Sigmoid colon (tissue), 7 donors: Measurements from ENCODE around the gene NEK4. TPM values are rescaled to one million over a fixed set of nuclear protein-coding genes. Genes with fewer than 3 reads are reported as not detected.

Source experiments
- DNase-seq: peaks from one replicate; pipeline ENCODE4 v3.0.0-alpha.2; 2019
- H3K27ac ChIP-seq, 4 donors: fragments of 200-600 bp; sonication (generic); one replicate each; pipeline ENCODE4 v1.5.1; 2016 to 2019; ENCODE audit warnings: mild to moderate bottlenecking in 1 of 4
- H3K27me3 ChIP-seq, 3 donors: fragments of 200-600 bp; sonication (generic); one replicate each; pipeline ENCODE4 v1.5.1; 2019; ENCODE audit warnings: mild to moderate bottlenecking in 1 of 3
- H3K36me3 ChIP-seq, 4 donors: fragments of 200-600 bp; sonication (generic); one replicate each; pipeline ENCODE4 v1.5.1; 2016 to 2019
- H3K4me1 ChIP-seq, 4 donors: fragments of 200-600 bp; sonication (generic); one replicate each; pipeline ENCODE4 v1.5.1; 2017 to 2019
- H3K4me3 ChIP-seq, 4 donors: fragments of 200-600 bp; sonication (generic); one replicate each; pipeline ENCODE4 v1.5.1; 2017 to 2019; ENCODE audit warnings: mild to moderate bottlenecking in 2 of 4, moderate library complexity in 1 of 4
- H3K9me3 ChIP-seq, 4 donors: fragments of 200-600 bp in 3 of 4; sonication (generic) in 3 of 4; one replicate each; pipeline versions ENCODE4 v1.5.1 to v1.6.1; 2013 to 2019
- EP300 ChIP-seq, 4 donors: sonication (generic); formaldehyde crosslinking; IDR thresholded peaks; one replicate each; pipeline ENCODE4 v1.6.1; 2017; ENCODE audit warnings: antibody characterized with exemption in 4 of 4
- POLR2A ChIP-seq, 2 donors: fragments of 450-650 bp; IDR thresholded peaks; one replicate each; pipeline ENCODE4 v1.6.1; 2016; ENCODE audit warnings: antibody characterized with exemption in 2 of 2, mild to moderate bottlenecking in 2 of 2, moderate library complexity in 2 of 2
- POLR2AphosphoS5 ChIP-seq, 4 donors: sonication (generic); formaldehyde crosslinking; IDR thresholded peaks; one replicate each; pipeline ENCODE4 v1.6.1; 2017; ENCODE audit warnings: antibody characterized with exemption in 4 of 4
- WGBS, 2 donors: extraction: QIAGEN DNeasy Blood & Tissue Kit; methylation state at CpG; one replicate each; pipeline ENCODE4 v1.1.7; 2013; 5-methylcytosine and 5-hydroxymethylcytosine counted together
- intact Hi-C: fragments of 100-400 bp; cut with DNase I; formaldehyde crosslinking; loops from one replicate; pipeline ENCODE4 v1.15.1; 2023
- polyA plus RNA-seq, 3 donors: library from polyadenylated mRNA; stranded (reverse); fragments of 200-250 nt; gene quantifications; one replicate each; pipeline ENCODE4 v1.2.3, GENCODE V29; 2013
- total RNA-seq, 4 donors: library from RNA; depleted of rRNA; stranded (reverse); fragments of >200 nt; gene quantifications; one replicate each; pipeline ENCODE4 v1.1.0, GENCODE V29; 2016
- TF ChIP-seq, protein P1 (sequence below), 4 experiments: fragments of 450-650 bp in 3 of 4; fragments of 200-600 bp in 1 of 4; IDR thresholded peaks; one replicate each; pipeline ENCODE4 v1.5.1; 2016 to 2019; ENCODE audit warnings: antibody characterized with exemption in 4 of 4, mild to moderate bottlenecking in 3 of 4, moderate library complexity in 2 of 4
- donor health status: healthy with polysubstance abuse.
- donor health status: Bipolar disorder and iron deficiency.
- donor health status: healthy.

NEK4 gene
- total and polyA plus RNA-seq, 7 donors, result 7.4 to 19.4 (median 17.1) TPM

DNA sequence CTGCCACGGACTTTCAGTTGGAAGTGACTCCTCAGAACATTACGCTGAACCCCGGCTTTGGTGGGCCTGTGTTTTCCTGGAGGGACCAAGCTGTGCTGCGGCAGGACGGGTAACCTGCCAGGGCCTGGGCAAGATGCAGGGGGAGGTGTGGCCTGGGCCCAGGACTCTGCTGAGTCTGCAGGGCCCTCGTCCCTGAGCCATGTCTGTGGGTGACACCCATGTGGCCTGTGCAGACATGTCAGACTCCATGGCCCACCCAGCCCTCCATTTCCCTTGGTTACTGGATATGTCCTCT is 19.0 kb upstream of the NEK4 start:
- Histone ChIP-seq H3K36me3 (no peaks in the 10 kb centered on the region), H3K9me3 (no peaks in the 10 kb centered on the region), H3K4me1 (no peaks in the 10 kb centered on the region), H3K4me3 (no peak overlapping the region), H3K27ac (no peak overlapping the region), H3K27me3 (no peaks in the 10 kb centered on the region)
- no peak for DNase-seq
- no peak for TF ChIP-seq POLR2AphosphoS5 (IDR thresholded peaks at IDR 0.05)
- no peak for TF ChIP-seq EP300 (IDR thresholded peaks at IDR 0.05)
- no peak for TF ChIP-seq POLR2A (IDR thresholded peaks at IDR 0.05)
- TF ChIP-seq, protein P1, sequence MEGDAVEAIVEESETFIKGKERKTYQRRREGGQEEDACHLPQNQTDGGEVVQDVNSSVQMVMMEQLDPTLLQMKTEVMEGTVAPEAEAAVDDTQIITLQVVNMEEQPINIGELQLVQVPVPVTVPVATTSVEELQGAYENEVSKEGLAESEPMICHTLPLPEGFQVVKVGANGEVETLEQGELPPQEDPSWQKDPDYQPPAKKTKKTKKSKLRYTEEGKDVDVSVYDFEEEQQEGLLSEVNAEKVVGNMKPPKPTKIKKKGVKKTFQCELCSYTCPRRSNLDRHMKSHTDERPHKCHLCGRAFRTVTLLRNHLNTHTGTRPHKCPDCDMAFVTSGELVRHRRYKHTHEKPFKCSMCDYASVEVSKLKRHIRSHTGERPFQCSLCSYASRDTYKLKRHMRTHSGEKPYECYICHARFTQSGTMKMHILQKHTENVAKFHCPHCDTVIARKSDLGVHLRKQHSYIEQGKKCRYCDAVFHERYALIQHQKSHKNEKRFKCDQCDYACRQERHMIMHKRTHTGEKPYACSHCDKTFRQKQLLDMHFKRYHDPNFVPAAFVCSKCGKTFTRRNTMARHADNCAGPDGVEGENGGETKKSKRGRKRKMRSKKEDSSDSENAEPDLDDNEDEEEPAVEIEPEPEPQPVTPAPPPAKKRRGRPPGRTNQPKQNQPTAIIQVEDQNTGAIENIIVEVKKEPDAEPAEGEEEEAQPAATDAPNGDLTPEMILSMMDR (IDR thresholded peaks at IDR 0.05), result no peak
- intact Hi-C loops, result no loop called here
- WGBS, 2 donors, result 91 to 92% methylated on average over 6 of the region's 6 CpGs

DNA sequence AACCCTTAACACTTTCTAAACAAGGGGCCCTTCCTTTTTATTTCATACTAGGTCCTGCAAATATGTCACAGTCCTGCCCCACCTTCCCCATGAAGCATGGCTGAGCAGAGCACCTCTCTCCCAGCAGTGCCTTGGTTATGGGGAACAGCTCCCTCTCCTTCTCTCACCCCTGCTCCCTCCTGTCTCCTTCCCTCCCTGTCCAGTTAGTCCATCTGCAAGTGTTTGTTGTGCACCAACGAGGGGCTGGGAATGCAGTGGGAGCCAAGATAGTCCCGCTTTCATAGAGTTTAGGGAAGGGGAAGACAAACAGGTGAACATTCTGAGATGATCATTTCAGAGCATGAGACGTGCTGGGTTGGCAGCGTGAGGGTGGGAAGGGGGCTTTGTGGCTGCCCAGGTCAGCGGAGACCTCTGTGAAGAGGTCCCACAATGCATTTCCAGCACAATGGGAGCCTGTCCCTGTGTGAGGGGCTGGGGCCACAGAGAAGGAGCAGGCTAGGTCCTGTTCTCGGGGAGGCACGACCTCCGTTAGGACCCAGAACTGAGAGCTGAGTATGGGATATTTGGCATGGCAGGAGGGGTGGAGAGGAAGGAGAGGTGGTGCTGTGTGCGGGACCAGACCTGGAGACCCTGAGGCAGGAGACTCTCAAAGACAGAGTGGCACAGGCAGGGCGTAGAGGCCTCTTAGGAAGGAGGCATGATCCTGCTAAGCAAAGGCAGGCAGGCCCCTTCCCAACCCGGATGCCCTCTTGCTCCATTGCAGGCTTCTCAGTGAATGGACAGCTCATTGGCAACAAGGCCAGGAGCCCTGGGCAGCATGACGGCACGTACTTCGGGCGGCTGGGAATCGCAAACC is 18.4 kb upstream of the NEK4 start:
- intact Hi-C loops, result no loop called here
- TF ChIP-seq, protein P1 (IDR thresholded peaks at IDR 0.05), result no peak
- TF ChIP-seq EP300 (IDR thresholded peaks at IDR 0.05) (no peak), POLR2AphosphoS5 (IDR thresholded peaks at IDR 0.05) (no peak), POLR2A (IDR thresholded peaks at IDR 0.05) (no peak)
- 84 to 89% methylated on average over 16 of the region's 16 CpGs for WGBS, 2 donors

DNA sequence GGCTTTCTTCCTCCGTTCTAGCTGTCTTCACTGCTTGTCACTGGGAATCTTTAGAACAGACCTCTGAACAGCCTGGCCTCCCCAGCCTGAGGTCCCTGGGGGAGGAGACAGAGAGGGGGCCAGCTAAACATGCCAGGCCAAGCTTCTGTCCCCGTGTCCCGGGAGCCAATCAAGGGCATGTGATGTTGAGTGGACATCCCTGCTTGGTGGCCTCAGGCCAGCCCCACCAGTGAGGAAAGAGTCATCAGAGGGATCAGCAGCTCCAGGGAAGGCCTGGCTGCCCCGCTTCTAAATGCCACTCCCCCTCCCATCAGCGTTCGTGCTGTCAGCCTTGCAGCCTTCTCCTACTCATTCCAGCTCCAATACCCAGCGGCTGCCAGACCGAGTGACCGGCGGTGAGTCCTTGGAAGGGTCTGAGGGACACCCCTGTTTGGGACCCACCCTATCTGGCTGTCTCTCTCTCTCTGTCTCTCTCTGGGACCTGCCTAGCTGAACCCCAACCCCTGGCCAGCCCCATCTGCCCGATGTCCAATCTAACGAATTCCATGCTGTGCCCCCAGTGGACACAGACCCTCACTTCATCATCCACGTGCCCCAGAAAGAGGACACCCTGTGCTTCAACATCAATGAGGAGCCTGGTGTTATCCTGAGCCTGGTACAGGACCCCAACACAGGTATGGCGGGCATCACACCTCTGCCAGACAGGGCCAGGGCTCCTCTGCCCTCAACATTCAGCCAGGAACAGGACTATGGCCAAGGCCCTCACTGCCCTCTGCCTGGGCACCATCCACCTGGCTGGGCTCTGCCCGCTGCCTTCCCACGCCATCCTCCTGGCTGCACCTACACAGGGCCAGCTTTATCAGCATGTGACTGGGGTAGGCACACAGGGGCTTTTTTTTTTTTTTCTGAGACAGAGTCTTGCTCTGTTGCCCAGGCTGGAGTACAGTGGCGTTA is 17.2 kb upstream of the NEK4 start:
- Histone ChIP-seq H3K27me3 (no peaks in the 10 kb centered on the region), H3K9me3 (no peaks in the 10 kb centered on the region), H3K4me1 (no peaks in the 10 kb centered on the region), H3K4me3 (no peak overlapping the region), H3K27ac (no peak overlapping the region), H3K36me3 (no peaks in the 10 kb centered on the region)
- no peak for TF ChIP-seq POLR2AphosphoS5 (IDR thresholded peaks at IDR 0.05)
- TF ChIP-seq EP300 (IDR thresholded peaks at IDR 0.05), result no peak
- no peak for TF ChIP-seq POLR2A (IDR thresholded peaks at IDR 0.05)
- peak; percentile 62 for DNase-seq
- intact Hi-C loops, result no loop called here
- WGBS, 2 donors, result 77 to 81% methylated on average over 17 of the region's 17 CpGs

More for the DNA sequence above, 18.4 kb upstream of the NEK4 start:
- no peak for DNase-seq
- Histone ChIP-seq H3K27me3 (no peaks in the 10 kb centered on the region), H3K4me1 (no peaks in the 10 kb centered on the region), H3K9me3 (no peaks in the 10 kb centered on the region), H3K36me3 (no peaks in the 10 kb centered on the region), H3K4me3 (no peak overlapping the region), H3K27ac (no peak overlapping the region)

GRCh38 chr3:52787246-52787645 is 16.5 kb upstream of the NEK4 start:
- 83 to 87% methylated on average over 11 of the region's 11 CpGs for WGBS, 2 donors
- TF ChIP-seq POLR2AphosphoS5 (IDR thresholded peaks at IDR 0.05) (no peak), EP300 (IDR thresholded peaks at IDR 0.05) (no peak), POLR2A (IDR thresholded peaks at IDR 0.05) (no peak)
- TF ChIP-seq, protein P1 (IDR thresholded peaks at IDR 0.05), result no peak
- intact Hi-C loops, result no loop called here
- peak; percentile 56 for DNase-seq
- no peaks in the 10 kb centered on the region for H3K9me3 ChIP-seq
- no peak overlapping the region for H3K4me3 ChIP-seq
- no peaks in the 10 kb centered on the region for H3K27me3 ChIP-seq
- no peaks in the 10 kb centered on the region for H3K4me1 ChIP-seq
- H3K36me3 ChIP-seq, result no peaks in the 10 kb centered on the region
- no peak overlapping the region for H3K27ac ChIP-seq
